Measurements from ENCODE around the gene C5AR2.
"Not testable (repeated sequence)": the region's sequence is repeated elsewhere in the genome, so short reads cannot be mapped to it uniquely, and the experiment has no call there.

C5AR2 gene

DNA sequence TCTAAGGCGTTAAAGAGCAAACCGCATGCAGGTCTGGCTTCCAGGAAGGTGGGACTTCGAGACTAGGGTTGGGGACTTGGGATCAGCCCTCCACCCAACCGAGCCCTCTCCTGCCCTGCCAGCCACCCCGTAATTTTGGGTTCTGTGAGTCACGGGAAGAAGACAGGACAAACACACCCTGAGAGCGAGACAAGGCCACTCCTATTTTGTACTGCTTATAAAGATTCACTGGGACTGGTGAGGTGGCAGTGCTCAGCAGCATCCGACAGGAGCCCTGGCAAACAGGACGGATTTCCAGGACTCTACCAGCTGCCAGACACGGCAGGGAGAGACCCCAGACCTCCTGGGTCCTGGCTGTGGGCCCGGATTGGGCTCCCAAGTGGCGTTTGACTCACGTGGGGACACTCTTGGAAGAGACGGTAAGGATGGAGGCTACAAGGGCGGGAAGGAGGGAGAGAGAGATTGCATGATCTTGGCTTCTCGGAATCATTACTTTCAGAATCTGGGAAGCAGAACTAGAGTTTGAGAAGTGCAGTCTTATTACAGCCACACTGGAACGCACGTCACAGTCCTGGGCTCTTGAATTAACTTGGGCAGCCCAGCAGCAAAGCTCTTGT lies at the start of gene C5AR2:
C5AR2 (plus strand) TSS at position 245 of the 617 bp plus-strand sequence. CDS start 8,625 bp downstream, outside the sequence.
- no peak for DNase-seq (ENCODE audit: low read depth in 2 of 2)

DNA sequence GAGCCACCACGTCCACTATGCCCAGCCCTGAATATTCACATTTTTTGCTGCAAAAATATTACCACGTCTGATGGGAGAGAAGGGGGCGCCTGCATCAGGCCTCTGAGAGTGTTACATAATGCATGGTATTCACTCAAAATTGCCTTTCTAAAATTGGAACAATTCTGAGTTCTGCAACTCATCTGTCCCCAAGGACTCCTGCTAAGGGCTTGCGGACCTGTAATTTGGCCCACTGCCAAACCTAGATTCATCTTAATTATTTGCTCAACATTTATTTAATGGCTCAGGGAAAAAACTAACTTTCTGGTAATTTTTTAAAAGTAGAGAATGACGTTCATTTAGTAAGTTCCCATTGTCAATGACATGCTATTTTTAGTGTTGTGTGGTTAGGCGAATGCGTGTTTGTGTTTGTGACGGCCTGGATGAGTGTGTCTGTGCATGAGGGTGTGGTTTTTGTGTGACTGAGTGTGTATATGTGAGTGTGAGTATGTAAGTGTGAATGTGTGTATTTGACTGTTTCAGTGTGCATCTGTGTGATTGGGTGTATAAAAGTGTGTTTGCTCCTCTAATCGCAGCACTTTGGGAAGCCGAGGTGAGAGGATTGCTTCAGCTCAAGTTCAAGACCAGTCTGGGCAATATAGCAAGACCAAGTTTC lies 48.4 kb upstream of the C5AR2 start:
- DNase-seq (ENCODE audit: low read depth in 2 of 2), result no peak

DNA sequence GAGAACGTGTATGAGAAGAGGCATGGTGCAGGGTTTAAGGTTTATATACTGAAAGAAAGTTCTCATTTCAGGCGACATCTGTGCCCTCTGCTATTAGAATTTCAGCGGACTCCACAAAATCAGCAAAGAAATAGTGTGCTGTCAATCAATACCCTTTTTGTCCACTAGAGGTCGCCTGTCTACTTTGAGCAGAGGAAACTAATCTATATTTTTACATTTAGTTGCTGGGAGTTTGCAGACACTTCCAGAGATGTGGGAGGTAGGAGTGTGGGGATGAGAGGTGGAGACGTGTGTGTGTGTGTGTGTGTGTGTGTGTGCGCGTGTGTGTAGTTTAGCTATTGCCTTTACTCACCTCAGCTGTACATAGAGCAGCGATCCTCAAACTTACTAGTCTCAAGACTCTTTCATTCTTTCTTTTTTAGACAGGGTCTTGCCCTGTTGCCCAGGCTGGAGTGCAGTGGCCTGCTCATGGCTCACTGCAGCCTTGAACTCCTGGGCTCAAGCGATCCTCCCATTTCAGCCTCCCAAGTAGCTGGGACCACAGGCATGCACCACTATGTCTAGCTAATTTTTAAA lies 47.6 kb upstream of the C5AR2 start:
- no peak for DNase-seq (ENCODE audit: low read depth in 2 of 2)

- peak; percentile 59 to 61 for DNase-seq (ENCODE audit: low read depth in 2 of 2)
These were observed 35.9 kb upstream of the C5AR2 start for GRCh38 chr19:47296036-47296435.

- not testable (repeated sequence) for DNase-seq (ENCODE audit: low read depth in 2 of 2)
These were observed 31.1 kb upstream of the C5AR2 start for GRCh38 chr19:47300867-47301266.

GRCh38 chr19:47302249-47302648 lies 29.7 kb upstream of the C5AR2 start:
- no peak for DNase-seq (ENCODE audit: low read depth in 2 of 2)

DNA sequence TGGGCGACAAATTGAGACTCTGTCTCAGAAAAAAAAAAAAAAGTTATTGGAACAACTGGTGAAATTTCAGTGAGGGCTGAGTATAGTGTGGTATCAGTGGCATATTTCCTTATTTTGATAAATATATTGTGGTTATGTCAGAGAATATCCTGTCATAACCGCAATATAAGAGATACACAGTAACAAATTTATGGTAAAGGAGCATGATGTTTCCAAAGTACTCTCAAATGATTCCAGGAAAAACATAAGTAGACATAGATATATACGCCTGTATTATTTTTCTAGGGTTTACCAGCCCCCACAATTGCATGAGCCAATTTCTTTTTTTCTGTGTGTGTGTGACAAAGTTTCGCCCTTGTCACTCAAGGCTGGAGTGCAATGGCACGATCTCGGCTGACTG lies 28.0 kb upstream of the C5AR2 start:
- no peak for DNase-seq (ENCODE audit: low read depth in 2 of 2)

GRCh38 chr19:47305309-47305751 lies 26.6 kb upstream of the C5AR2 start:
- peak; percentile 17 to 18 for DNase-seq (ENCODE audit: low read depth in 2 of 2)

GRCh38 chr19:47306303-47306702 lies 25.7 kb upstream of the C5AR2 start:
- no peak for DNase-seq (ENCODE audit: low read depth in 2 of 2)

- no peak for DNase-seq (ENCODE audit: low read depth in 2 of 2)
These were observed 22.9 kb upstream of the C5AR2 start for GRCh38 chr19:47309038-47309437.

- no peak for DNase-seq (ENCODE audit: low read depth in 2 of 2)
These were observed 22.4 kb upstream of the C5AR2 start, which contains the start of gene C5AR1 for GRCh38 chr19:47309608-47310007. TSS of gene C5AR1 (plus strand) at chr19:47309861. CDS start at chr19:47309896, 35 bp downstream.

- DNase-seq (ENCODE audit: low read depth in 2 of 2), result no peak
These were observed 21.7 kb upstream of the C5AR2 start for GRCh38 chr19:47310323-47310722.

GRCh38 chr19:47310819-47311218 lies 21.2 kb upstream of the C5AR2 start:
- no peak for DNase-seq (ENCODE audit: low read depth in 2 of 2)

DNA sequence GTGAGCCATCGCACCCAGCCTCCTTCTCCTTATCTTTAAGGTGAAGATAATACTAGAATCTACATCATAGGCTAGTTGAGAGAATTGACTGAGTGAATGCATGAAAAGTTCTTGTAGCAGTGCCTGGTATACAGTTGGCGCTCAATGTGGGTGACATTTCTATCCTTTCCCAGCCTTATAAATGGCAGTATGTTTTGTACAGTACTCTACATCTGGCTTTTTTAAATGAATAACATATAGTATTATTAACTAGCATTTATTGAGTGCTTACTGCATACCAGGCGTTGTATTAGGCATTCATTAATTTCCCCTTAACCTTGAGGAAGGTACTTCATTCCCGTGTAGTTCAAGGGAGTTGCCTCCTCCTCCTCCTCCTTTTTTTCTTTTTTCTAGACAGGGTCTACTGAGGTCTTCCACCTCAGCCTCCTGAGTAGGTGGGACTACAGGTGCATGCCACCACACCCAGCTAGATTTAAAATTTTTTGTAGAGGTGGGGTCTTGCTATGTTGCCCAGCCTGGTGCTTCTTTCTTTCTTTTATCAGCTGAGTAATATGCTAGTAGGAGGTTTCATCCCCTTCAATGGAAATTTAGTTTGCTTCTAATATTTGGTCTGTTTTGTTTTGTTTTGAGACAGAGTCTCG lies 19.5 kb upstream of the C5AR2 start:
- no peak for DNase-seq (ENCODE audit: low read depth in 2 of 2)

GRCh38 chr19:47313754-47314295 lies 18.1 kb upstream of the C5AR2 start:
- no peak for DNase-seq (ENCODE audit: low read depth in 2 of 2)

GRCh38 chr19:47315125-47315821 lies 16.7 kb upstream of the C5AR2 start:
- DNase-seq (ENCODE audit: low read depth in 2 of 2), result no peak

GRCh38 chr19:47316513-47316912 lies 15.5 kb upstream of the C5AR2 start:
- DNase-seq (ENCODE audit: low read depth in 2 of 2), result no peak

GRCh38 chr19:47319923-47320871 lies 11.8 kb upstream of the C5AR2 start:
- no peak for DNase-seq (ENCODE audit: low read depth in 2 of 2)

DNA sequence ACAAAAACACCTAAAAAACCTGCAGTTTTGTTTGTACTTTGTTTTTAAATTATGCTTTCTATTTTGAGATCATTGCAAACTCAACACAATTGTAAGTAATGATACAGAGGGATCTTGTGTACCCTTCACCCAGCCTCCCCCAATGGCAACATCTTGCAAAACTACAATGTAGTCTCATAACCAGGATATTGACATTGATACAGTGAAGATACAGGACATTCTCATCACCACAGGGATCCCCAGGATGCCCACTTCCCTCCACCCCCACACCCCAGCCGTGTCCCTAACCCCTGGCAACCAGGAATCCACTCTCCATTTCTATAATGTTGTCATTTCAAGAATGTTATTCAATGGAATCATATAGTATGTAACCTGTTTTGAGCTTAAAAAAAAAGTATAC lies 10.3 kb upstream of the C5AR2 start:
- DNase-seq (ENCODE audit: low read depth in 2 of 2), result no peak

DNA sequence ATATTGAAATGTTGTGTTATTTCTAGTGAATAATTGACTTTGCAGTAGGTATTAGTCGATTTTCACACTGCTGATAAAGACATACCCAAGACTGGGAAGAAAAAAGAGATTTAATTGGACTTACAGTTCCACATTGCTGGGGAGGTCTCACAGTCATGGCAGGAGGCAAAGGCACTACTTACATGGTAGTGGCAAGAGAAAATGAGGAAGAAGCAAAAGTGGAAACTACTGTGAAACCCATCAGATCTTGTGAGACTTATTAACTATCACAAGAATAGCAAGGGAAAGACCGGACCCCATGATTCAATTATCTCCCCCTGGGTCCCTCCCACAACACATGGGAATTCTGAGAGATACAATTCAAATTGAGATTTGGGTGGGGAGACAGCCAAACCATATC lies 9.9 kb upstream of the C5AR2 start:
- DNase-seq (ENCODE audit: low read depth in 2 of 2), result no peak

DNA sequence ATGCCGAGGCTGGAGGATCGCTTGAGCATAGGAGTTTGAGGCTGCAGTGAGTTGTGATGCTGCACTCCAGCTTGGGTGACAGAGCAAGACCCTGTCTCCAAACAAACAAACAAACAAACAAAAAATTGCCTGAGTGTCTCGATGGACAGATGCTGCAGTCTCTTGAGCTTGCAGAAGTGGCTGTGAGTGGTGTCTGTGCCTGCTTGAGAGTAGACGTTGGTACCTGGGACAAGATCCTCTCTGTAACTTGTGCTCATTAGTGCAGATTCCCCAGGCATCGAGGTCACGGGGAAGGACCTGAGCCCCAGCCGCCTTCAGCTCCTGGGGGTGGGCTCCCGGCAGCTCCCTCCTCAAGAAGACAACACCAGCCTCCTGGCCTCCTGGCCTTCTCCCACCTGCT lies 8.6 kb upstream of the C5AR2 start:
- DNase-seq (ENCODE audit: low read depth in 2 of 2), result no peak
